ENCODE measurements around the gene GP2.

DNA sequence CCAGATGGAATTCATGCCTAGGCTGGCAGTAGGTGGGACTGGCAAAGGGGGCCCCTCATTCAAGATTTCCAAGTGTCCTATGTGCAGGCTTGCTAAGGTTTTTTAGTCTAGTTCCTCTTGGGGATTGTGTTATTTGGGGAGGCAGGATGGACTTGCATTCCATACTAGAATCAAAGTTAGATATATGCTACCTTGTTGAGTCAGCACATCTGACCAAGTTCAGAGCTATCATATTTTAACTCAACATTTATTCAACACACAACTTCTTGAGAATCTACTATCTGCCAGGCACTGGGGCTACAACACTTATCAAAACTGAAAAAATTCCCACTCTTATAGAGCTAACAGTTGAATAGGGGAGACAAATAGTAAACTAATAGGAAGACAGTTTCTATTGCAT, 6.7 kb downstream of the GP2 start:
- TF ChIP-seq, protein P1, sequence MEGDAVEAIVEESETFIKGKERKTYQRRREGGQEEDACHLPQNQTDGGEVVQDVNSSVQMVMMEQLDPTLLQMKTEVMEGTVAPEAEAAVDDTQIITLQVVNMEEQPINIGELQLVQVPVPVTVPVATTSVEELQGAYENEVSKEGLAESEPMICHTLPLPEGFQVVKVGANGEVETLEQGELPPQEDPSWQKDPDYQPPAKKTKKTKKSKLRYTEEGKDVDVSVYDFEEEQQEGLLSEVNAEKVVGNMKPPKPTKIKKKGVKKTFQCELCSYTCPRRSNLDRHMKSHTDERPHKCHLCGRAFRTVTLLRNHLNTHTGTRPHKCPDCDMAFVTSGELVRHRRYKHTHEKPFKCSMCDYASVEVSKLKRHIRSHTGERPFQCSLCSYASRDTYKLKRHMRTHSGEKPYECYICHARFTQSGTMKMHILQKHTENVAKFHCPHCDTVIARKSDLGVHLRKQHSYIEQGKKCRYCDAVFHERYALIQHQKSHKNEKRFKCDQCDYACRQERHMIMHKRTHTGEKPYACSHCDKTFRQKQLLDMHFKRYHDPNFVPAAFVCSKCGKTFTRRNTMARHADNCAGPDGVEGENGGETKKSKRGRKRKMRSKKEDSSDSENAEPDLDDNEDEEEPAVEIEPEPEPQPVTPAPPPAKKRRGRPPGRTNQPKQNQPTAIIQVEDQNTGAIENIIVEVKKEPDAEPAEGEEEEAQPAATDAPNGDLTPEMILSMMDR (IDR thresholded peaks at IDR 0.05): no peak
- no peak for TF ChIP-seq POLR2A (IDR thresholded peaks at IDR 0.05)
